Spleen (tissue), 7 donors: ENCODE results near the gene TRA2A.

Experiments used
- CTCF ChIP-seq, 11 experiments: fragments of 200-600 bp in 7 of 11; fragments of 450-650 bp in 4 of 11; sonication (generic) in 4 of 11; IDR thresholded peaks in 8 of 11; conservative IDR thresholded peaks in 3 of 11; 1 replicate in 7 of 11; 2 replicates in 4 of 11; pipeline versions ENCODE4 v1.4.0 to v1.8.0; 2016 to 2021; ENCODE audit warnings: antibody characterized with exemption in 11 of 11, inconsistent platforms in 4 of 11, mild to moderate bottlenecking in 1 of 11
- POLR2A ChIP-seq, 3 donors: fragments of 450-650 bp; IDR thresholded peaks; one replicate each; pipeline ENCODE4 v1.5.1; 2017; ENCODE audit warnings: antibody characterized with exemption in 3 of 3, mild to moderate bottlenecking in 1 of 3
- donor health status: DM: no; HTN: no; CAD: no; lungs with moderate emphysema.
- donor health status: DM: no; HTN: no; CAD: no.
- donor health status: DM: no; HTN: no; CAD: no.

GRCh38 chr7:23474829-23475575 is 56.8 kb downstream of the TRA2A start:
- no peak for TF ChIP-seq POLR2A (IDR thresholded peaks at IDR 0.05)
- no peak for TF ChIP-seq CTCF (IDR thresholded peaks at IDR 0.05 in 8 of 11, conservative IDR thresholded peaks at IDR 0.05 in 3 of 11)
